Chondrocyte (in vitro differentiated cells): Measurements from ENCODE around the gene SPEM2. TPM values are rescaled to one million over a fixed set of nuclear protein-coding genes. Genes with fewer than 3 reads are reported as not detected.

Experiments
- DNase-seq: peaks from one replicate; pipeline ENCODE4 v3.0.0; 2021; ENCODE audit warnings: mixed read lengths, low spot score
- H3K27ac Mint-ChIP-seq: one replicate; pipeline ENCODE4 v1.8.0; 2021; ENCODE audit warnings: mild to moderate bottlenecking, moderate library complexity, mixed read lengths; ENCODE audit not compliant: unreplicated experiment
- H3K27me3 Mint-ChIP-seq: 2 replicates; pipeline ENCODE4 v1.8.0; 2021; ENCODE audit warnings: low read depth, mixed read lengths
- H3K36me3 Mint-ChIP-seq: 2 replicates; pipeline ENCODE4 v1.8.0; 2021; ENCODE audit warnings: low read depth, mixed read lengths
- H3K4me1 Mint-ChIP-seq: 2 replicates; pipeline ENCODE4 v1.8.0; 2021; ENCODE audit warnings: low read depth, mild to moderate bottlenecking, mixed read lengths
- H3K4me3 Mint-ChIP-seq: one replicate; pipeline ENCODE4 v1.8.0; 2021; ENCODE audit warnings: mild to moderate bottlenecking, moderate library complexity, mixed read lengths; ENCODE audit not compliant: unreplicated experiment
- H3K9me3 Mint-ChIP-seq: 2 replicates; pipeline ENCODE4 v1.8.0; 2021; ENCODE audit warnings: low read depth, mixed read lengths
- total RNA-seq: library from RNA; stranded (reverse); gene quantifications from 3 replicates; pipeline ENCODE4 v1.2.1, GENCODE V29; 2021
- TF ChIP-seq, protein P1 (sequence below): fragments of 200-600 bp; sonication (generic); IDR thresholded peaks from 2 replicates; pipeline ENCODE4 v1.5.0; 2021; ENCODE audit warnings: antibody characterized with exemption, mild to moderate bottlenecking, moderate library complexity

Gene SPEM2
- total RNA-seq, 1 donor from 2014 or later: not detected

DNA sequence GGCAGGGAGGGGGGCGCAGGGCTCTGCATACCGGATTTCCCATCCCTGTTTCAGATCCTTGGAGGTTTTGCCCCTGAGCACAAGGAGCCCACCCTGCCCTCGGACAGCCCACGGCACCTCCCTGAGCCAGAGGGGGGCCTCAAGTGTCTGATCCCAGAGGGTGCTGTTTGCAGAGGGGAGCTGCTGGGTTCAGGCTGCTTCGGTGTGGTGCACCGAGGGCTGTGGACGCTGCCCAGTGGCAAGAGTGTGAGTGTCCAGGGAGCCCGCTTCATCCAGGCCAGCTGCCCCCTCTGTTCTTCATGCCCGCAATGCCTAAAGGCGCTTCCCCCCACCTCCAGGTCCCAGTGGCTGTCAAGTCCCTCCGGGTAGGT, 42.1 kb upstream of the SPEM2 start:
- H3K9me3 Mint-ChIP-seq: peaks cover 6% of the 10 kb centered on the region
- H3K4me3 Mint-ChIP-seq: no peak overlapping the region
- H3K36me3 Mint-ChIP-seq: peaks cover 4% of the 10 kb centered on the region
- no peak overlapping the region for H3K27ac Mint-ChIP-seq
- H3K4me1 Mint-ChIP-seq: peaks cover 17% of the 10 kb centered on the region
- TF ChIP-seq, protein P1, sequence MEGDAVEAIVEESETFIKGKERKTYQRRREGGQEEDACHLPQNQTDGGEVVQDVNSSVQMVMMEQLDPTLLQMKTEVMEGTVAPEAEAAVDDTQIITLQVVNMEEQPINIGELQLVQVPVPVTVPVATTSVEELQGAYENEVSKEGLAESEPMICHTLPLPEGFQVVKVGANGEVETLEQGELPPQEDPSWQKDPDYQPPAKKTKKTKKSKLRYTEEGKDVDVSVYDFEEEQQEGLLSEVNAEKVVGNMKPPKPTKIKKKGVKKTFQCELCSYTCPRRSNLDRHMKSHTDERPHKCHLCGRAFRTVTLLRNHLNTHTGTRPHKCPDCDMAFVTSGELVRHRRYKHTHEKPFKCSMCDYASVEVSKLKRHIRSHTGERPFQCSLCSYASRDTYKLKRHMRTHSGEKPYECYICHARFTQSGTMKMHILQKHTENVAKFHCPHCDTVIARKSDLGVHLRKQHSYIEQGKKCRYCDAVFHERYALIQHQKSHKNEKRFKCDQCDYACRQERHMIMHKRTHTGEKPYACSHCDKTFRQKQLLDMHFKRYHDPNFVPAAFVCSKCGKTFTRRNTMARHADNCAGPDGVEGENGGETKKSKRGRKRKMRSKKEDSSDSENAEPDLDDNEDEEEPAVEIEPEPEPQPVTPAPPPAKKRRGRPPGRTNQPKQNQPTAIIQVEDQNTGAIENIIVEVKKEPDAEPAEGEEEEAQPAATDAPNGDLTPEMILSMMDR: no peak
- DNase-seq: no peak
- peaks cover 30% of the 10 kb centered on the region for H3K27me3 Mint-ChIP-seq

DNA sequence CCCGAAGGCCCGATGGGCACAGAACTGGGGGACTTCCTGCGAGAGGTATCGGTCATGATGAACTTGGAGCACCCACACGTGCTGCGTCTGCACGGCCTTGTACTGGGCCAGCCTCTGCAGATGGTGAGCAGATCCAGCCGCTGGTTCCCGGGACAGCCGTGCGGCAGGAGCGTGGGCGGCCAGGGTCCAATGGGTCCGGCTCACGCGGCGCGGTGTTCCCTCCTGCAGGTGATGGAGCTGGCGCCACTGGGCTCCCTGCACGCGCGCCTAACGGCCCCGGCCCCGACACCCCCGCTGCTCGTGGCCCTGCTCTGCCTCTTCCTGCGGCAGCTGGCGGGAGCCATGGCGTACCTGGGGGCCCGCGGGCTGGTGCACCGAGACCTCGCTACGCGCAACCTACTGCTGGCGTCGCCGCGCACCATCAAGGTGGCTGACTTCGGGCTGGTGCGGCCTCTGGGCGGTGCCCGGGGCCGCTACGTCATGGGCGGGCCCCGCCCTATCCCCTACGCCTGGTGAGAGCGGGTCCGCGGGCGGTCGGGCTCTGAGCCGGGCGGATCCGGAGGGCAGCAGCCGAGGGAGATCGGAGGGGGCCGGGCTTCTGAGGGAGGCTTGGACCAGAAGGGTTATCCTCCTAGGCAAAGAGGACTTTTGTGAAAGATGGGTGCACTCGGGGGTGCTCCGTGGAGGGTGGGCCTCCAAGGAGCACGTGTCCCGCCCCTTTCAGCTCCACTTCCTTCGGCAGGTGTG, 41.5 kb upstream of the SPEM2 start:
- H3K36me3 Mint-ChIP-seq: peaks cover 4% of the 10 kb centered on the region
- H3K4me1 Mint-ChIP-seq: peaks cover 17% of the 10 kb centered on the region
- TF ChIP-seq, protein P1: no peak
- peak overlapping the region; percentile 55 for H3K4me3 Mint-ChIP-seq
- H3K9me3 Mint-ChIP-seq: peaks cover 6% of the 10 kb centered on the region
- no peak overlapping the region for H3K27ac Mint-ChIP-seq
- H3K27me3 Mint-ChIP-seq: peaks cover 30% of the 10 kb centered on the region
- no peak for DNase-seq

DNA sequence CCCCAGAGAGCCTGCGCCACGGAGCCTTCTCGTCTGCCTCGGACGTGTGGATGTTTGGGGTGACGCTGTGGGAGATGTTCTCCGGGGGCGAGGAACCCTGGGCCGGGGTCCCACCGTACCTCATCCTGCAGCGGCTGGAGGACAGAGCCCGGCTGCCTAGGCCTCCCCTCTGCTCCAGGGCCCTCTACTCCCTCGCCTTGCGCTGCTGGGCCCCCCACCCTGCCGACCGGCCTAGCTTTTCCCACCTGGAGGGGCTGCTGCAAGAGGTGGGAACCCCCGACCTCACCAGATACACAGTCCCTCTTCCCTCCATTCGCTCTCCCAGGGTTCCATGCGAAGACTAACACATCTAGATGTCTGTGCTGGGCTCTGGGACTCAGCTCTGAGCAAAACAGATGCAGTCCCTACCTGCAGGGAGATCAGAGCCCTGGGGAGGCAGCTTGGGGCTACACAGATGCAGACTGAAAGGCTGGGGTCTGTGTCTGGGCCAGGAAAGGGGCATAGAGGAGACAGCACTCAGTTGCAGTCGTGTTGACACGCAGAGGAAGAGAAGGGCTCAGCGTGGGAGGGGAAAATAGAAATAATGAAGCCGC, 40.8 kb upstream of the SPEM2 start:
- TF ChIP-seq, protein P1: no peak
- no peak overlapping the region for H3K27ac Mint-ChIP-seq
- H3K36me3 Mint-ChIP-seq: peaks cover 3% of the 10 kb centered on the region
- no peak for DNase-seq
- peaks cover 30% of the 10 kb centered on the region for H3K27me3 Mint-ChIP-seq
- no peaks in the 10 kb centered on the region for H3K9me3 Mint-ChIP-seq
- H3K4me1 Mint-ChIP-seq: peaks cover 17% of the 10 kb centered on the region
- peak overlapping the region; percentile 55 for H3K4me3 Mint-ChIP-seq

DNA sequence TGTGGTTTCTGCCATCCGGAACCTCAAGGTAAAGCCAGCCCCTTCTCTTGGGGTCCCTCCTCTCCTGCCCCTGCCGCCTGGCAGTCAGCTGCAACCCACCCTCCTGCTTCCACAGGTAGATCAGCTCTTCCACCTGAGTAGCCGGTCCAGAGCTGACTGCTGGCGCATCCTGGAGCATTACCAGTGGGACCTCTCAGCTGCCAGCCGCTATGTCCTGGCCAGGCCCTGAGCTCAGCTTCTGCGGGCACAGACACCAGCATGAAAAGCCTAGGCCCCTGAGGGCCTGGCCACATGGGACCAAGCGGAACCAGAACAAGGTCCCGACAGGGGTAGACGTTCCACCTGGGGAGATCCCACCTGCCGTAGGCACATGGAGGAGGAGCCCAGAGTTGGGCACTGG, 36.6 kb upstream of the SPEM2 start:
- H3K36me3 Mint-ChIP-seq: peaks cover 10% of the 10 kb centered on the region

More for the DNA sequence above, 36.6 kb upstream of the SPEM2 start:
- no peak overlapping the region for H3K27ac Mint-ChIP-seq
- TF ChIP-seq, protein P1: no peak
- no peaks in the 10 kb centered on the region for H3K27me3 Mint-ChIP-seq
- peaks cover 16% of the 10 kb centered on the region for H3K4me1 Mint-ChIP-seq
- no peaks in the 10 kb centered on the region for H3K9me3 Mint-ChIP-seq
- no peak overlapping the region for H3K4me3 Mint-ChIP-seq
- no peak for DNase-seq
